Measurements from ENCODE around the gene TMEM9B.
A peak's percentile ranks its signal among the peaks of the same experiment; 100 is the strongest.
"Not testable (repeated sequence)": the region's sequence is repeated elsewhere in the genome, so short reads cannot be mapped to it uniquely, and the experiment has no call there.

TMEM9B gene

DNA sequence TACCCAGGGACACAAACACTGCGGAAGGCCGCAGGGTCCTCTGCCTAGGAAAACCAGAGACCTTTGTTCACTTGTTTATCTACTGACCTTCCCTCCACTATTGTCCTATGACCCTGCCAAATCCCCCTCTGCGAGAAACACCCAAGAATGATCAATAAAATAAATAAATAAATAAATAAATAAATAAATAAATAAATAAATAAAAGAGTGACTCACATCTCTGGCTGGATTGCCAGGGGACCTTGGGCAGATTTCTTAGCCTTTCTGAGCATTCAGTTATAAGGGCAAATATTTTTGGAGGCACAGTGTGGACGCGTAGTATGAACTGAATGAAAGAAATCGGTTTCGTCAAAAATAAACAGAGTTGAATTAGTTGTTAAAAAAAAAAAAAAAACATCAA lies 15.1 kb upstream of the TMEM9B start:
- H3K36me3 ChIP-seq (ENCODE audit: control insufficient read depth, insufficient read depth, low read length); H3K27ac ChIP-seq (ENCODE audit: insufficient read depth, low read length, poor library complexity, severe bottlenecking); H3K27me3 ChIP-seq (replicated peaks; ENCODE audit: control insufficient read depth, insufficient read depth, low read length, poor library complexity, severe bottlenecking); H3K4me3 ChIP-seq (ENCODE audit: insufficient read depth, low read depth, low read length, poor library complexity, severe bottlenecking); H3K9me3 ChIP-seq (ENCODE audit: control insufficient read depth, low read length); H3K4me1 ChIP-seq (ENCODE audit: control insufficient read depth, insufficient read depth, low read length, poor library complexity, severe bottlenecking); DNase-seq: not testable (repeated sequence)

DNA sequence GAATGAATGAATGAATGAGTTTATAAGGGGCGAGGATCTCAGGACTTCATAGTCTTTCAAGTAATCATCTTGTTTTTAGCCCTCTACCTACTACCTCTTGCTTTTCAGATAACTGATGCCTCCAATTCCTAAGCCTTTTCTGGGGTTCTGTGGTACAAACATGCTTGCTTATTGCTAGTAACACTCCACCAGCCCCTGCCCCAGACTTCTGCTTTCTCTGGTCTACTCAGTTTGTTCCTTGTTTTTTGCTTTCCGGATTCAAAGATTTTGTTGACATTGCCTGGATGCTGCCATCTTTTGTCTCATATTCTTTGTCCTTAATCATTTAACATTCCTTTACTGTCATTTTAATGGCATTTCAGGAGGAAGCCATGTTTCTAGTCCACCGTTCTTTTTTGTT lies 8.9 kb upstream of the TMEM9B start:
- Histone ChIP-seq H3K36me3 (ENCODE audit: control insufficient read depth, insufficient read depth, low read length) (no peaks in the 10 kb centered on the region), H3K9me3 (ENCODE audit: control insufficient read depth, low read length) (no peaks in the 10 kb centered on the region), H3K27me3 (replicated peaks; ENCODE audit: control insufficient read depth, insufficient read depth, low read length, poor library complexity, severe bottlenecking) (no peaks in the 10 kb centered on the region), H3K27ac (ENCODE audit: insufficient read depth, low read length, poor library complexity, severe bottlenecking) (no peak overlapping the region), H3K4me3 (ENCODE audit: insufficient read depth, low read depth, low read length, poor library complexity, severe bottlenecking) (no peak overlapping the region), H3K4me1 (ENCODE audit: control insufficient read depth, insufficient read depth, low read length, poor library complexity, severe bottlenecking) (no peaks in the 10 kb centered on the region)
- DNase-seq = no peak

DNA sequence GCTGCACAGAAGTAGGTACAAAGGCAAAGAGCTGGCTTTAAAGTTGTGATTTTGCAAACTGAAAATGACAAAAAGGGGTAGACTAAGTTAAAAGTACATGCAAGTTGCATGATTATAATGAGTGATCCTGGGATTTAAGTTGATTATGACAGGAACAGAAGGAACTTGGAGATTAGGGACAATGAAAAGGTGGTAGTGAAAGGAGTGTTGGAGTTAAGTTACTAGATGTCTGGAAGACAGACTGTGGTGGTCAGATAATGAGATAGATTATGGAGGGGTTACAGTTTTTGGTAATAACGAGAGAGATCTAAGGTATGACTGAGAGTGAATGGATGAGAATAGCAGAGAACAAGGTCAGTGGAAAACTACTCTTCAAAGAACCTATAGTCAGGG lies 7.7 kb upstream of the TMEM9B start:
- DNase-seq = no peak
- no peak overlapping the region for H3K4me3 ChIP-seq (ENCODE audit: insufficient read depth, low read depth, low read length, poor library complexity, severe bottlenecking)
- no peak overlapping the region for H3K27ac ChIP-seq (ENCODE audit: insufficient read depth, low read length, poor library complexity, severe bottlenecking)
- no peaks in the 10 kb centered on the region for H3K9me3 ChIP-seq (ENCODE audit: control insufficient read depth, low read length)
- no peaks in the 10 kb centered on the region for H3K27me3 ChIP-seq (replicated peaks; ENCODE audit: control insufficient read depth, insufficient read depth, low read length, poor library complexity, severe bottlenecking)
- H3K4me1 ChIP-seq (ENCODE audit: control insufficient read depth, insufficient read depth, low read length, poor library complexity, severe bottlenecking) = no peaks in the 10 kb centered on the region
- no peaks in the 10 kb centered on the region for H3K36me3 ChIP-seq (ENCODE audit: control insufficient read depth, insufficient read depth, low read length)

DNA sequence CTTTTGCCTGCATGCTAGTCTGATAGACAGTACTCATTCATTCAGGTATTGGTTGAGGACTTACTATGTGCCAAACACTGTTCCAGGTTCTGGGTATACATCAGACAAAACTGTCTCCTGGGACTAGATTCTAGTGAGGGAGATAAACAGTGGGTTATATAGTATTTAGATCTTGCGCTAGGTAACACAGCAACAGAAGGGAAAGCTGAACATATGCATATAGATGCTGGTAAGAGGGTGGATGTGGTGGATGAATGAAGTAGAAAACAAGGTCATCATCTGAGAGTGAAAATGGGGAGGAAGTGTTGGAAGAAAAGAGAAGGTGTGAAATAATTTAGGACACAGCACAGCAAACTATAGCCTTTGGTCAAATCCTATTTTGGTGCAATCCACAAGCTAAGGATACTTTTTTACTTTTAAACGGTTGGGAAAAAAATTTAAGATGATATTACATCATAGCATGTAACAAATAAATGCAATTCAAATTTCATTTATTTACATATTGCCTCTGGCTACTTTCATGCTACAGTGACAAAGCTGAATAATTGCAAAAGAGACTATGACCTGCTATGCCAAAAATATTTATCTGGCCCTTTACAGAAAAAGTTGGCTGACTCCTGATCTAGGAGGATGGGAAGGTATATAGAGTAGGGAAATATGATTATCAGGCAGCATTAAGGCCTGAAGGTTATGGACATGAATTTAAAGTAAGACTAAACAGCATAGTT lies 7.1 kb upstream of the TMEM9B start:
- H3K27ac ChIP-seq (ENCODE audit: insufficient read depth, low read length, poor library complexity, severe bottlenecking) = no peak overlapping the region
- H3K4me1 ChIP-seq (ENCODE audit: control insufficient read depth, insufficient read depth, low read length, poor library complexity, severe bottlenecking) = no peaks in the 10 kb centered on the region
- DNase-seq = no peak
- H3K9me3 ChIP-seq (ENCODE audit: control insufficient read depth, low read length) = no peaks in the 10 kb centered on the region
- H3K27me3 ChIP-seq (replicated peaks; ENCODE audit: control insufficient read depth, insufficient read depth, low read length, poor library complexity, severe bottlenecking) = no peaks in the 10 kb centered on the region
- no peak overlapping the region for H3K4me3 ChIP-seq (ENCODE audit: insufficient read depth, low read depth, low read length, poor library complexity, severe bottlenecking)
- H3K36me3 ChIP-seq (ENCODE audit: control insufficient read depth, insufficient read depth, low read length) = no peaks in the 10 kb centered on the region

DNA sequence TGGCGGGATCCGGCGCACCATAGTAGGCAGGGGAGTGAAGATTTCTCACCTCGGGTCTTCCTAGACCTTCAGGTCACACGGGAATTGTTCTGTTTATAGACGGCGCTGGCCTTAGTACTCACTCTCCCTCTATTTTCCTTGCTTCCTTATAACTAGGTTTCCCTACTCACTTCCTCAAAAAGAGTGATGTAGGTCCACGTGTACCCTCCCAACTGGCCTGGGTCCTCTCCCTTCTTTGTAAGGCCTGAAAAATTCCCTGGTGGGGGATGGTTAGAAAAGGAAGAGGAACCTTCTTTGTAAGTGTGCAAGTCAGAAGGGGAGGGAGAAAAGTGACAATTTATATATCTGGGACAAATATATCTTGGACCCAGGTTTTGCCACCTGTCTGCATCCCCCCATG lies 2.9 kb upstream of the TMEM9B start:
- DNase-seq = no peak
- no peaks in the 10 kb centered on the region for H3K27me3 ChIP-seq (replicated peaks; ENCODE audit: control insufficient read depth, insufficient read depth, low read length, poor library complexity, severe bottlenecking)
- no peaks in the 10 kb centered on the region for H3K9me3 ChIP-seq (ENCODE audit: control insufficient read depth, low read length)
- H3K4me3 ChIP-seq (ENCODE audit: insufficient read depth, low read depth, low read length, poor library complexity, severe bottlenecking) = no peak overlapping the region
- peaks cover 13% of the 10 kb centered on the region for H3K4me1 ChIP-seq (ENCODE audit: control insufficient read depth, insufficient read depth, low read length, poor library complexity, severe bottlenecking)
- no peak overlapping the region for H3K27ac ChIP-seq (ENCODE audit: insufficient read depth, low read length, poor library complexity, severe bottlenecking)
- H3K36me3 ChIP-seq (ENCODE audit: control insufficient read depth, insufficient read depth, low read length) = no peaks in the 10 kb centered on the region

DNA sequence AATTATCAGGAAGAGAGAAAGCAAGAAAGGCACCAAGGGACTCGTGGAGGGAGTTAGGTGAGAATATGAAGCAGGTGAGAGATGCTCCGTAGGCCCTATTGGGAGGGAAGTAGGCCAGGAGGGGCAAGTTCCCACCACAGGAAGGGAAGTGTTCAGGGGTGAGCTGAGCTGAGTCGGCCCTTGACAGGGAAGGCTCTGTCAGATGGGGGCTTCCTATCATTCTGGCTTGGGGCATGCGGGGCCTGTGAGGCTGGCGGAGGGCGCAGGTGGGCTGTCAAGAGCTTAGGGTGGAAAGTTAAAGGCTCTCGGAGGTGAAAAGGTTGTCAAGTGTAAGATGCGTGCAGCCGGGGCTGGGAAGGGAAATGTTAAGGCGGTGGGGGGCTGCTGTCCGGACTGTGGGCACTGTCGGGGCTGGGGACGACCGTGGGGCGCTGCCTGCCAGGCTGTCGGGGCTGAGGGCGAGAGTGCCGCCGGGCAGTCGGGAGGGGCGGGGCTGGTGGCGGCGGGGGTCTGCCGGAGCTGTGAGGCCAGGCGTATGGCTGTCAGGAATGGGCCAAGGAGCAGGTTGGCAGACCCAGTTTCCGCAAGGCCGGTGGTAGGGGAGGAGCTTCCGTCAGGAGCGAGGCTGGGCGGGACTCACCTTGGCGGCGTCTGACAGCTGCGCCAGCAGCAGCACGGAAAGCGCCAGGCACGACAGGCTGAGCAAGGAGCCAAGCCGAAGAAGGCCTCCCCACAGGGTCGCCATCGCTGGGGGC lies 496 bp downstream of the TMEM9B start:
- H3K4me1 ChIP-seq (ENCODE audit: control insufficient read depth, insufficient read depth, low read length, poor library complexity, severe bottlenecking) = peaks cover 13% of the 10 kb centered on the region
- H3K36me3 ChIP-seq (ENCODE audit: control insufficient read depth, insufficient read depth, low read length) = no peaks in the 10 kb centered on the region
- H3K27me3 ChIP-seq (replicated peaks; ENCODE audit: control insufficient read depth, insufficient read depth, low read length, poor library complexity, severe bottlenecking) = no peaks in the 10 kb centered on the region
- DNase-seq = peak; percentile 51 to 65 (median 60)
- peak overlapping the region; percentile 86 for H3K27ac ChIP-seq (ENCODE audit: insufficient read depth, low read length, poor library complexity, severe bottlenecking)
- no peaks in the 10 kb centered on the region for H3K9me3 ChIP-seq (ENCODE audit: control insufficient read depth, low read length)
- H3K4me3 ChIP-seq (ENCODE audit: insufficient read depth, low read depth, low read length, poor library complexity, severe bottlenecking) = peak overlapping the region; percentile 93

DNA sequence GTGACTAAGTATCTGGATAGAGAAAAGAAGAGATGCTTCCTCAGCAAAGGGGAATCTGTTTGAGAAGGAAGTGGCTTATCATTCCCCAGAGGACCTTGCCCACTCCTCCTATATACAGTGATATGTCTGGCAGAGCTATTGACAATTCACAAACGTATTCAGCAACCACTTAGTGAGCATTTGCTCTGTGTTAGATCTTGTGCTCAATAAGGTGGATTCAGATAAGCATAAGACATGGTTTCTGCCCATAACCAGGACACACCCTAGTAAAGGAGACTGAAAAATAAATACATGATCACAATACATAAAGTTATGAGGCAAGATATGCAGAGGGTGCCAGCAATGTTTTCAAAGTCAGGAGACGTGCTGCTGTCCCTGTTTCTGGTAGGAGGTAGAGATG lies 1.4 kb downstream of the TMEM9B start:
- Histone ChIP-seq H3K27me3 (replicated peaks; ENCODE audit: control insufficient read depth, insufficient read depth, low read length, poor library complexity, severe bottlenecking) (no peaks in the 10 kb centered on the region), H3K27ac (ENCODE audit: insufficient read depth, low read length, poor library complexity, severe bottlenecking) (no peak overlapping the region)

DNA sequence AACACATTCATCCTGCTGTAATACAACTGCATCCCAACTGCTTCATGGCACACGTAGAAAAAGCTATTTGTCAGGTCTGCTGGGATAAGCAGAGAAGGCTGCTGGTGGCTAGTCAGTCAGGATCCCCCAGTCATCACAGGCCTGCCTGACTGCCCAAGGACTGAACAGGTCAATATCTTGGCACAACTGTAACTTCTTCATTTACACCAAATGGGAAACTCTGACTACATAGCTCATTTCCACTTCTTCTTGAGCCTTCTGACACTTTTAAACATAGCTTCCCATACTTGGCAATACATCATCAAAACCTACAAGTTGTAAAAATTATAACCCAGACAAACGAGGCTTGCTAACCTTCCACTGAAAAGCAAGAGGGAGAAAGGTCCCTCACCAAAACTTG lies 2.8 kb downstream of the TMEM9B start:
- Histone ChIP-seq H3K9me3 (ENCODE audit: control insufficient read depth, low read length) (no peaks in the 10 kb centered on the region), H3K36me3 (ENCODE audit: control insufficient read depth, insufficient read depth, low read length) (no peaks in the 10 kb centered on the region), H3K4me3 (ENCODE audit: insufficient read depth, low read depth, low read length, poor library complexity, severe bottlenecking) (no peak overlapping the region), H3K27me3 (replicated peaks; ENCODE audit: control insufficient read depth, insufficient read depth, low read length, poor library complexity, severe bottlenecking) (no peaks in the 10 kb centered on the region), H3K4me1 (ENCODE audit: control insufficient read depth, insufficient read depth, low read length, poor library complexity, severe bottlenecking) (peaks cover 13% of the 10 kb centered on the region), H3K27ac (ENCODE audit: insufficient read depth, low read length, poor library complexity, severe bottlenecking) (no peak overlapping the region)
- DNase-seq = no peak

More for the DNA sequence above, 1.4 kb downstream of the TMEM9B start:
- no peaks in the 10 kb centered on the region for H3K36me3 ChIP-seq (ENCODE audit: control insufficient read depth, insufficient read depth, low read length)
- no peaks in the 10 kb centered on the region for H3K9me3 ChIP-seq (ENCODE audit: control insufficient read depth, low read length)
- H3K4me1 ChIP-seq (ENCODE audit: control insufficient read depth, insufficient read depth, low read length, poor library complexity, severe bottlenecking) = peaks cover 13% of the 10 kb centered on the region
- H3K4me3 ChIP-seq (ENCODE audit: insufficient read depth, low read depth, low read length, poor library complexity, severe bottlenecking) = peak overlapping the region; percentile 93
- DNase-seq = no peak

DNA sequence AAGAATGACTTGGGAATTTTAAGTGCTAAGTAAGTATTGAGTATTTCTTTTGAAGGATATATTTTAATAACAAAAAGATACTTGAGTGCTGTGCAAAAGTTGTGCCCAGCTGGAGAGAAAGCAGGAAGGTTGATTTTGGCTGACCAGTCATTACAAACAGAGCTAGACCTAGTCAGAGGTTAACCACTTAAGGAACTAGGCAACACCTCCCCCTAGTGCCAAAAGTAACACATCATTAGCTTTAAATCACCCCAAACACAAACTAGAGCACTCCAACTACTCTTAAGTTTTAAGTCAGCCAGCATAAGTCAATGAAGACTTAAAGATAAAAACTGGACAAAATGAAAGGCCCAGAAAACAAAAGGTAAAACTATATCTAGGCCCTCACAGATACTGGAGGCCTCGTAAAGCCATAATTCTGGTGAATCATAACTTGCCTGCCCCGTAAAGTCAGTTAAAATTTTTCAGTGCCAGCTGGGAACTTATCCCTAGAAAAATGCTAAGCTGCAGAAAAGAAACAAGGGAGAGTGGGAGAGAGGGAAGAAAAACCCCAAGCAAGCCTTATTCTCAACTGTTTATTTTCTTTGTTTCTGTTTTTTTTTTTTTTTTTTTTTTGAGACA lies 4.6 kb downstream of the TMEM9B start:
- Histone ChIP-seq H3K27me3 (replicated peaks; ENCODE audit: control insufficient read depth, insufficient read depth, low read length, poor library complexity, severe bottlenecking) (no peaks in the 10 kb centered on the region), H3K4me1 (ENCODE audit: control insufficient read depth, insufficient read depth, low read length, poor library complexity, severe bottlenecking) (peaks cover 10% of the 10 kb centered on the region), H3K9me3 (ENCODE audit: control insufficient read depth, low read length) (no peaks in the 10 kb centered on the region), H3K4me3 (ENCODE audit: insufficient read depth, low read depth, low read length, poor library complexity, severe bottlenecking) (no peak overlapping the region), H3K36me3 (ENCODE audit: control insufficient read depth, insufficient read depth, low read length) (peaks cover 10% of the 10 kb centered on the region), H3K27ac (ENCODE audit: insufficient read depth, low read length, poor library complexity, severe bottlenecking) (no peak overlapping the region)
- no peak for DNase-seq

DNA sequence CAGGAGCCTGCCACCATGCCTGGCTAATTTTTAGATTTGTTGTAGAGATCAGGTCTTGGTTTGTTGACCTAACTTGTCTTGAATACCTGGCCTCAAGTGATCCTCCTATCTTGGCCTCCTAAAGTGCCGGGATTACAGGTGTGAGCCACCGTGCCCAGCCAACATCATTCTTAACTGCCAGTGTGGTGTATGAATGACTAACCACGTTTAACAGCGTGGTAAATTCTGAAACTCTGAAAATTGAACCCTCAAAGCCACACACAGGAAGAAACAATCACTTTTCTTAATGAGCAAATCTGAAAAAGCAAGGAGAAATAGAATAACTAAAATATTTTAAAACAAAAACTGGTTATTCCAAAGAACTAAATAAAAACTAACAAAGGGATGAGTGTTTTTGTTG lies 7.4 kb downstream of the TMEM9B start:
- Histone ChIP-seq H3K27ac (ENCODE audit: insufficient read depth, low read length, poor library complexity, severe bottlenecking) (no peak overlapping the region), H3K27me3 (replicated peaks; ENCODE audit: control insufficient read depth, insufficient read depth, low read length, poor library complexity, severe bottlenecking) (no peaks in the 10 kb centered on the region), H3K4me1 (ENCODE audit: control insufficient read depth, insufficient read depth, low read length, poor library complexity, severe bottlenecking) (no peaks in the 10 kb centered on the region), H3K36me3 (ENCODE audit: control insufficient read depth, insufficient read depth, low read length) (peaks cover 29% of the 10 kb centered on the region), H3K4me3 (ENCODE audit: insufficient read depth, low read depth, low read length, poor library complexity, severe bottlenecking) (no peak overlapping the region), H3K9me3 (ENCODE audit: control insufficient read depth, low read length) (no peaks in the 10 kb centered on the region)
- no peak for DNase-seq
